ENCODE results near the gene SAMD4B. TPM values are rescaled to one million over a fixed set of nuclear protein-coding genes. Genes with fewer than 3 reads are reported as not detected.
A peak's percentile ranks its signal among the peaks of the same experiment; 100 is the strongest.

Gene SAMD4B
- total RNA-seq, 1 experiment from 2014 or later: 126 TPM

DNA sequence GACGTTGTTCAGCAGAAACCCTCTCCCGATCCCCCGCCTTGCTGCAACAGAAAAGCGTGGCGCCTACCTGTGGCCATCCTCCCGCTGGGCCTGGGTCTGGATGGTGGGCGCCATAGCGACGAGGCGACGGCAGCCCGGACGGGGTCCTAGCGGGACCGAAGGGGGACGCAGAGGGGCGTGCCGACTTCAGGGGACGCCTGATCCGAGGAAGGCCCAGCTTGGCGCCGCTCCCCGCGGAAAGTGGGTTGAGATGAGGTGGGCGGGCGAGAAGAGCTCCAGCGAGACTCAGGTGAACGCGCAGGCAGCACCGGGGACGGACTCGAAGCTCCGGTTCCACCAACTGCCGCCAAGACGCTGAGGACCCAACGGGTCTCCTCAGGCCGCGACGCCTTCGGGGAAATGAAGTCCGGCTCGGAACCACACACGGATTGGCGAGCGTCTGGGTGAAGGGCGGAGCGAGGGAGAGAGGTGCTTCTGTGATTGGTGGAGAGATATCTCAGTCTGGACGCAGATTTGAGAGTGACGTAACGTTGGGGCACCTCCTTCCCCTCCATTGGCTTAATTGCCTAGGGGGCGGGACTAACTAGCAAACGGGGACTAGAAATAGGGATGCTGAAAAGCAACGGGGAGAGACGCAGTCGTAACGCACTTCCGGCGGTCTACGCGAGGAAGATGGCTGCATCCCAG is 48.7 kb downstream of the SAMD4B start, which contains the start of the genes MED29 and PAF1:
Gene MED29 (plus strand): TSS at position 628 of the 687 bp plus-strand sequence. CDS start 45 bp downstream, at position 673.
Gene PAF1 (minus strand): TSS at position 356 of the 687 bp plus-strand sequence. CDS start 242 bp downstream, at position 114.
- peak; percentile 100 for DNase-seq (ENCODE audit: low read depth)

DNA sequence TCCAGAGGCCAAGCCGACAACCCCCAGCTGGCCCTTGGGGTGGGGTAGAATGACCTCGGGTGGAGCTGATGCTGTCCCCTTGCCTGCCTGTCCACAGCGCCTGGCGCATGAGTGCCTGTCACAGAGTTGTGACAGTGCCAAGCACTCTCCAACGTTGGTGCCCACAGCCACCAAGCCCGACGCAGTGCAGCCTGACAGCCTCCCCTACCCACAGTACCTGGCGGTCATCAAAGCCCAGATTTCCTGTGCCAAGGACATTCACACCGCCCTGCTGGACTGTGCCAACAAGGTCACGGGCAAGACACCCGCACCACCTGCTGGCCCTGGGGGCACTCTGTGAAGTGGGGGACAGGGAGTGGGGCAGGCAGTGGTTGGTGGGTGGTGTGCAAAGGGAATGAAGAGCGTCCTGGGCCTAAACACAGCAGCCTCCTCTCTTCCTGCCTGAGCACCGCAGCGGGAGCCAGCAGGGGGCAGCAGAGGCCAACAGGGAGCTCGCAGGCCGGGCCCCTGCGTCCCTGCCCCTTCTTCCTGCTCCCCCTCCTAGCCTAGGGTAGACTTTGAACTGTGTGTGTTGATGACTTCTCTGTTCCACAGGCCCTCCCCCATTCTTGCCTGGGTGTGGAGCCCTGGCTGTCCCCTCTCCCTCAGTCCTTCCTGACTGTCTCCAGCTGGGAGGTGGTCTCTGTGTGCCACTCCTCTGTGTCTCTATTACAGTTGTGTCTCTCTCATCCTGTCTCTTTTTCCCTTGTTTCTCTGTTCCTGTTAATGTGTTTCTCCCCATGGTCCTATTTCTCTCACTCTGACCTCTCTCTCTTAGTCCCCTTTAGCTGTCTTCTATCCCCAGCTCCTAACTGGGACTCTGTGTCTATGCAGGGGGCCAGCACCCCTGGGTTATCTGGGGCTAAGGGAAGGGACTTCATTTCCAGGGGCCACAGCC is 55.4 kb downstream of the SAMD4B start:
- peak; percentile 78 for DNase-seq (ENCODE audit: low read depth)

GRCh38 chr19:39398297-39398864 is 56.2 kb downstream of the SAMD4B start:
- peak; percentile 82 for DNase-seq (ENCODE audit: low read depth)

GRCh38 chr19:39399668-39400050 is 57.4 kb downstream of the SAMD4B start:
- no peak for DNase-seq (ENCODE audit: low read depth)

- no peak for DNase-seq (ENCODE audit: low read depth)
Measured at GRCh38 chr19:39400061-39400460, 57.8 kb downstream of the SAMD4B start.

DNA sequence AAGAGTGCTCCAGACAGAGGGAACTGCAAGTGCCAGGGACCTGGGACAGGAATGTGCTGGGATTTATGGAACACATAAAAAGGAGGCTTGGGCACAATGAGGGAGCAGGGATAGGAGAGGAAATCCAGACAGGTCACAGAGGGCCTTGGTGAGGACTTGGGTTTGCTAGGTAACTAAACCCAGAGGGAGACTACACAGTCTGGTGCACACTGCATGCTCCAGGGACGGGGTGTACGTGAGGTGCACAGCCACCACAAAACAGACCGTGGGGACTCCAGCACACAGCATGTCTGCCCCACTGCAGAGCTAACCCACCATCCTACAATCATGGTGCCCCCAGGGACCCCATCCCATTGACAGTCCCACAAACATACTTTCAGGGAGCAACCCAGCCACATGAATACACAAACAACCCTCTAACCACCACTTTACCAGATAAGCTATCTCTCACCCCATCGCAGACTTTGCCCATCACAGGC is 58.9 kb downstream of the SAMD4B start:
- no peak for DNase-seq (ENCODE audit: low read depth)

DNA sequence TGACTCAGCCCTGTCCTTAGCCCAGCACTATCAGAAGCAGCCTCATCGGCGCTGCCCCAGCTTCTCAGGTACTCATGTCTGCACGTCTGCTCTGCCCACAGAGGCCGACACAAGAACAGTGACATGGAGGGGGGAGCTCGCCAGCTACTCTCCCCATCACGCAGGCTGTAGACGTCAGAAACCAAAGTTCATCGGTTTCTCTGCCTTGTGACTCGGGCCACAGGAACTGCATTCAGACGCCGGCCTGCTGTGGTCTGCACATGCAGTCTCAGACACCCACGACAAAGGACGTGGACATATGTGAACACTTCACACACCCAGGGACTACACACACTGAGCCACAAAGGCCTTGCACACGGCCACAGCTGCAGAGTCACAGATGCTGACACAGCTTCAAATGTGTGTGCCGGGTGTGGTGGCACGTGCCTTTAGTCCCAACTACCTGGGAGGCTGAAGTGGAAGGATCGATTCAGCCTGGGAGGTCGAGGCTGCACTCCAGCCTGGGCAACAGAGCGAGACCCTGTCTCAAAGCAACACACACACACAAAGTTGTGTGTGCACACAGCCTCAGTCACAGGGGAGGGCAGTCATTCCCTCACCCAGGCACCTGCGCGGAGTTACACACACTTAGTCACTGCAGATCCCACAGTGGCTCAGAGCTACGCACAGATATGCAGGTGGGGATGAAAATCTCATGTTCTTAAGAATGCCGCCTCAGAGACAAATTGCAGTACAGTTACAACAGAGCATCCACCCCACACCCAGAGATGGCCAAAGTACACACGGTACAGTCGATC is 59.5 kb downstream of the SAMD4B start:
- peak; percentile 63 for DNase-seq (ENCODE audit: low read depth)

- DNase-seq (ENCODE audit: low read depth): peak; percentile 87
Measured at GRCh38 chr19:39402346-39403300, 60.4 kb downstream of the SAMD4B start.

DNA sequence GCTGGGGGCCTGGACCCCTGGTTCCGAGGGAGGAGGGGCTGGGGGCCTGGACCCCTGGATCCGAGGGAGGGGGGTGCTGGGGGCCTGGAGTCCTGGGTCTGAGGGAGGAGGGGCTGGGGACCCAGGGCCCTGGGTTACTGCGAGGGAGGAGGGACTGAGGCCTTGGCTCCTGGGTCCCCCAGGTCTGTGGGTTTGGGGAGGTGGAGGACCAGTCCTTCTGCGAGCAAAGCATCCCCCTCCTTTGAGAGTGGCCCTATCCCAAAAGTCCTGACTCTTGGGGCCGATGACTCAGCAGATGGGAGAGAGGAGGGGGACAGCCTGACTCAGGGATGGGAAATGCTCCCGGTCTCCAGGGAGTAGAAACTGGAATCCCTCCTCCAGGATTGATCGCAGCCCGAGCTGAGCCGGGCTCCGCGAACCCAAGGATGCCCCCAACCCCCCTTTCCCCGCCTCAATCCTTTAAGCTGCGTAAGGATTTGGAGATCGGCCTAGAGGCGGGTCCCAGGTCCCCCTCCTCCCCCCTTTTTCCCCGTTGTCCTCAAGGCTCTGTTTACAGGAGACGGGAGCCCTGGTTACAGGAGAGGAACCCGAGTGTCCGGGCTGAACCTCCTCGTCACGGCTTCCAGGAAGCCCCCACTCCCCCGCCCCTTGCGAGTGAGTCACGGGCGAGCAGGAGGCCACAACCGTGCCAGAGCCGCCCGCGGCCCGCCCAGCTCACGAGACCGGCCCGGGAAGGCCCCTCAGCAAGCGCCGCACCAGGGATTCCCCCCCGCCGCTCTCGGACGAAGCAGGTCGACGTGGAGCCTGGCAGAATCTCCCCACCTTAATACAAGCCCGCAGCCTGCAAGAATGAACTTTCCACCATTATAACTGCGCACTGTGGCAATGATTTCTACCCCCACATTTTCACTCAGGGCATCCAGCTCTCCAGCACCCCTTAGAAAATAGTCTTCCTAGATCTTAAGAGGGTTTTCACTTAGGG is 61.4 kb downstream of the SAMD4B start:
- DNase-seq (ENCODE audit: low read depth): peak; percentile 99

DNA sequence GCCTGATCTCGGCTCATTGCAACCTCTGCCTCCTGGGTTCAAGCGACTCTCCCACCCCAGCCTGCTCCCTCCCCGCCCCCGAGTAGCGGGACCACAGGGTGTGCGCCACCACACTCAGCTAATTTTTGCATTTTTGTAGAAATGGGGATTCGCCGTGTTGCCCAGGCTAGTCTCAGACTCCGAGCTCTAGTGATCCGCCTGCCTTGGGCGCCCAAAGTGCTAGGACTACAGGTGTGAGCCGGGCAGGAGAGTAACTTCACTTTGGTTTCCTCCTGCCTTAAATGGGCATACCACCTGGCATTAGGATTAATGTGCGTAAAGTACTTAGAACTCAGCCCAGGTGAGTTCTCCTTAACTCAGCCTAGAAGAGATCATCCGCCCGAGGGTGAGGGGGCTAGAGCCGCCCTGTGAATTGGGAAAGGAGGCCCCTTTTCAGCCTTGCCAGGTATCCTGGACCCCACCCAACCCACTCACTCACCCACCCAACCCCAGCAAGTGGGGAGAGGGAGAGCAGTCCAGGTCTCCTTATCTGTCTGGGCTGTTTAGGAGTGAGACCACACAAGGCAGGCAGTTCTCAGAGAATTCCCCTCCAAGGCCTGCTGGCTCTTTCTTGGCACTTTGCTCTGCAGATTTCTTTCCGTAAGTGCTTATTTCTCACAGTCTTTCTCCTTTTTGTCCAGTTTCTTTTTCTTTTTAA is 63.2 kb downstream of the SAMD4B start:
- DNase-seq (ENCODE audit: low read depth): no peak

DNA sequence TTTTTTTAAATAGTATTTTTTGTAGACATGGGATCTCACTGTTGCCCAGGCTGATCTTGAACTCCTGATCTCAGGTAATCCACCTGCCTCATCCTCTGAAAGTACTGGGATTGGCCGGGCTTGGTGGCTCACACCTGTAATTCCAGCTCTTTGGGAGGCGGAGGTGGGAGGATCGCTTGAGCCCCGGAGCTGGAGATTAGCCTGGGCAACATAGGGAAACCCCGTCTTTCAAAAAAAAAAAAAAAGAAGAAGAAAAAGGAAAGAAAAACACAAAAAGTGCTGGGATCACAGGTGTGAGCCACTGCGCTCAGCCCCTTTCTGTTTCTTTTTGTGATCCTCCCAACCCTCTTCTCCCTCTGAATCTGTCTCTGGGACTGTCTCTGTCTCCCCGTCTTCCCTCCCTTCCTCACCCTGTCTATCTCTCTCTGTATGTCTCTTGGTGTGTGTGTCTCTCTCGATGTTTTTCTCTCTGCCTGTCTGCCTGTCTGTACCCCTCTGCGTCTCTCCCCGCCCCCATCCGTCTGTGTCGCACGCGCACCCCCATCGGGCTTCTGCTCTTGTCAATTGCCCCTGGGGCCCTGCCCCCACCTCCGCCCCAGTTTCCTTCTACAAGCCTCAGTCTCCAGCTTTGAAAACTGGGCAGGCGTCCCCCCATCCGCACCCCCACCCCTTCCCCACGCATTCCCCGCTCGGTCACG is 63.9 kb downstream of the SAMD4B start:
- peak; percentile 47 for DNase-seq (ENCODE audit: low read depth)

GRCh38 chr19:39406656-39407409 is 64.6 kb downstream of the SAMD4B start, which contains the start of gene ZFP36:
Gene ZFP36, plus strand, starts transcription at chr19:39406847. Its CDS starts 58 bp downstream, at chr19:39406905.
- DNase-seq (ENCODE audit: low read depth): peak; percentile 80

- peak; percentile 52 for DNase-seq (ENCODE audit: low read depth)
Measured at GRCh38 chr19:39407410-39407659, 65.1 kb downstream of the SAMD4B start.

GRCh38 chr19:39407660-39408391 is 65.6 kb downstream of the SAMD4B start:
- no peak for DNase-seq (ENCODE audit: low read depth)

DNA sequence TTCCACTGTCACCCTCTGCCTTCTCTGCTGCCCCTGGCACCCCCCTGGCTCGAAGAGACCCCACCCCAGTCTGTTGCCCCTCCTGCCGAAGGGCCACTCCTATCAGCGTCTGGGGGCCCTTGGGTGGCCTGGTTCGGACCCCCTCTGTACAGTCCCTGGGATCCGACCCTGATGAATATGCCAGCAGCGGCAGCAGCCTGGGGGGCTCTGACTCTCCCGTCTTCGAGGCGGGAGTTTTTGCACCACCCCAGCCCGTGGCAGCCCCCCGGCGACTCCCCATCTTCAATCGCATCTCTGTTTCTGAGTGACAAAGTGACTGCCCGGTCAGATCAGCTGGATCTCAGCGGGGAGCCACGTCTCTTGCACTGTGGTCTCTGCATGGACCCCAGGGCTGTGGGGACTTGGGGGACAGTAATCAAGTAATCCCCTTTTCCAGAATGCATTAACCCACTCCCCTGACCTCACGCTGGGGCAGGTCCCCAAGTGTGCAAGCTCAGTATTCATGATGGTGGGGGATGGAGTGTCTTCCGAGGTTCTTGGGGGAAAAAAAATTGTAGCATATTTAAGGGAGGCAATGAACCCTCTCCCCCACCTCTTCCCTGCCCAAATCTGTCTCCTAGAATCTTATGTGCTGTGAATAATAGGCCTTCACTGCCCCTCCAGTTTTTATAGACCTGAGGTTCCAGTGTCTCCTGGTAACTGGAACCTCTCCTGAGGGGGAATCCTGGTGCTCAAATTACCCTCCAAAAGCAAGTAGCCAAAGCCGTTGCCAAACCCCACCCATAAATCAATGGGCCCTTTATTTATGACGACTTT is 66.4 kb downstream of the SAMD4B start:
- peak; percentile 50 for DNase-seq (ENCODE audit: low read depth)
